Measurements from ENCODE around the gene GADL1. TPM values are rescaled to one million over a fixed set of nuclear protein-coding genes. Genes with fewer than 3 reads are reported as not detected.

GADL1 gene
- polyA plus RNA-seq, 2 donors, result 0.04 to 0.06 TPM

DNA sequence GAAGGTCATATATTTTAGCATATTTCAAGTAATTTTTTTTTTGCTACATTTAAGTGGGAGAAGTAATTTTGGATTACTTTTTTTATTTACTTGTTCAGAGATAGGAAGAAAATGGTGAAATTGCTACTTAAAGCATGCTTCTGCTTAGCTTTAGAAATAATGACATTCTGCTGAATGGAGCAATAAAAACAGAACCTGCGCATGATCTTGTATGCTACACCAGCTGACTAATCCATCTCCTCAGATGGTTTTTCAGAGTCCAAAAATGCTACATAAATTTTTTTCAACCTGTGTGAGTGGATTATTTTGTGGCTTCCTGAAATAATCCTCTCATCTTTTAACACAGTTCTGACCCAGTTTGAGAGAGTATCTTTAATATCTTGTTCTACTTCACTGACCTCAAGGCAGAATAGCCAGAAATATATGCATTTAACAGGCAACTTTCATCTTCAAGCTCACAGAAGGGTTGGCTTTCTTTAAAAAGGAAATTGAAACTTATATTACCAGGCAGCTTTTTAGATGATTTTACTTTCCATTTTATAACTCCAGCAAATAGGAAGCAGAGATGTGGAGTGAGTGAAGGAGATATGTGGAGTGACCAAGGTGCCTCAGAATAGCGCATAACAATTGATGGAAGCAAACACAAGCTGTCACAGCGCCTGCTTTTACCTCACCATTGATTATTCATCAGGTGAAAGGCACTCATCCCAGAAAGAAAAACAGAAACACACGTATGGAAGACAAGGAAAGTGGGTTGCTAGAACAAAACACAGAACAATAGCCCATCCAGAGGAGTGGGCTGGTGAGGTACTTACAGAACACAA lies 151.5 kb downstream of the GADL1 start:
- 86 to 88% methylated on average over 4 of the region's 4 CpGs for WGBS, 2 donors
- Histone ChIP-seq H3K27me3 (ENCODE audit: control insufficient read depth in 1 of 2, insufficient read depth in 2 of 2, low read length in 2 of 2) (no peaks in the 10 kb centered on the region), H3K4me1 (ENCODE audit: control insufficient read depth in 2 of 2, insufficient read depth in 2 of 2, low read length in 1 of 2) (no peaks in the 10 kb centered on the region), H3K27ac (ENCODE audit: low read depth in 2 of 2, low read length in 1 of 2) (no peak overlapping the region), H3K36me3 (ENCODE audit: control insufficient read depth in 2 of 2, insufficient read depth in 2 of 2, low read length in 1 of 2) (no peaks in the 10 kb centered on the region), H3K9me3 (ENCODE audit: control insufficient read depth in 2 of 2, insufficient read depth in 1 of 2, low read depth in 1 of 2, low read length in 1 of 2) (no peaks in the 10 kb centered on the region), H3K4me3 (ENCODE audit: low read depth in 1 of 2, low read length in 2 of 2) (no peak overlapping the region)

DNA sequence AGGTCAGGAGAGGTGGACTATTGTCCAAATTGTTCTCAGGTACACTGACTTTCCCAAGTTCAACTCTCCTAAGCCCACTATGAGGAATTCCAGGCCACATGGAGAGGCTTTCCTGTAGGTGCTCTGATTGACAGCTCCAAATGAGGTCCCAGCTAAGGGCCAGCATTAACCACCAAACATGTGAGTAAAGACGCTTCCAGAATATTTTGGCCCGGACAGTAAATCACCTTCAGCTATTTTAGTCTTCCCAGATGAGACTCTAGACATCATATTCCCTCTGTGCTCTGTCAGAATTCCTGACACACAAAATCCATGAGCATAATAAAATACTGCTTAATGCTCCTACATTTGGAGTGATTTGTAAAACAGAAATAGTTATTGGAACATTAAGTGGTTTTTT lies 152.6 kb downstream of the GADL1 start:
- H3K4me3 ChIP-seq (ENCODE audit: low read depth in 1 of 2, low read length in 2 of 2), result no peak overlapping the region
- H3K9me3 ChIP-seq (ENCODE audit: control insufficient read depth in 2 of 2, insufficient read depth in 1 of 2, low read depth in 1 of 2, low read length in 1 of 2), result no peaks in the 10 kb centered on the region
- no peaks in the 10 kb centered on the region for H3K36me3 ChIP-seq (ENCODE audit: control insufficient read depth in 2 of 2, insufficient read depth in 2 of 2, low read length in 1 of 2)
- no peaks in the 10 kb centered on the region for H3K27me3 ChIP-seq (ENCODE audit: control insufficient read depth in 1 of 2, insufficient read depth in 2 of 2, low read length in 2 of 2)
- 87 to 88% methylated on average over 2 of the region's 2 CpGs for WGBS, 2 donors
- no peaks in the 10 kb centered on the region for H3K4me1 ChIP-seq (ENCODE audit: control insufficient read depth in 2 of 2, insufficient read depth in 2 of 2, low read length in 1 of 2)
- H3K27ac ChIP-seq (ENCODE audit: low read depth in 2 of 2, low read length in 1 of 2), result no peak overlapping the region

DNA sequence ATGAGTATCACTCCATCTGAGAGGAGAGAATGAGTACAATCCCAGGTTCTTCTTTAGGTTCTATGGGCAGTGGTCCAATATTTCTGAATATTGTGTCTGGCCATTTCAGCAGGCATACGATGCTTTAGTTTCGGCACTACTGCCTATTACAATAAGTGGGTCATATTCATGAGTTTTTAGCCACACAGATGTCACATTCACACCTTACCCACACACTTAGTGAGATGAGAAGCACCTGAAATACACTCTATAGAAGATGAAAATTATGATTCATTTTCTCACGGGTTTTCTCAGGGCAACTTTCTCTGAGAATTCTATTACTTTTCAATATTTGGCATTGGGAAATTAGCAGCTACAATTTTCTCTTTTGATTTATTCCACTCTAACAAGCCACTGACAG lies 155.9 kb downstream of the GADL1 start:
- no peak overlapping the region for H3K4me3 ChIP-seq (ENCODE audit: low read depth in 1 of 2, low read length in 2 of 2)
- H3K27me3 ChIP-seq (ENCODE audit: control insufficient read depth in 1 of 2, insufficient read depth in 2 of 2, low read length in 2 of 2), result no peaks in the 10 kb centered on the region
- H3K4me1 ChIP-seq (ENCODE audit: control insufficient read depth in 2 of 2, insufficient read depth in 2 of 2, low read length in 1 of 2), result no peaks in the 10 kb centered on the region
- no peaks in the 10 kb centered on the region for H3K36me3 ChIP-seq (ENCODE audit: control insufficient read depth in 2 of 2, insufficient read depth in 2 of 2, low read length in 1 of 2)
- H3K9me3 ChIP-seq (ENCODE audit: control insufficient read depth in 2 of 2, insufficient read depth in 1 of 2, low read depth in 1 of 2, low read length in 1 of 2), result no peaks in the 10 kb centered on the region
- 90% methylated on average over 3 of the region's 3 CpGs for WGBS, 2 donors
- H3K27ac ChIP-seq (ENCODE audit: low read depth in 2 of 2, low read length in 1 of 2), result no peak overlapping the region

GRCh38 chr3:30737743-30738499 lies 156.5 kb downstream of the GADL1 start:
- Histone ChIP-seq H3K4me1 (ENCODE audit: control insufficient read depth in 2 of 2, insufficient read depth in 2 of 2, low read length in 1 of 2) (no peaks in the 10 kb centered on the region), H3K9me3 (ENCODE audit: control insufficient read depth in 2 of 2, insufficient read depth in 1 of 2, low read depth in 1 of 2, low read length in 1 of 2) (no peaks in the 10 kb centered on the region), H3K36me3 (ENCODE audit: control insufficient read depth in 2 of 2, insufficient read depth in 2 of 2, low read length in 1 of 2) (no peaks in the 10 kb centered on the region), H3K4me3 (ENCODE audit: low read depth in 1 of 2, low read length in 2 of 2) (no peak overlapping the region), H3K27ac (ENCODE audit: low read depth in 2 of 2, low read length in 1 of 2) (no peak overlapping the region), H3K27me3 (ENCODE audit: control insufficient read depth in 1 of 2, insufficient read depth in 2 of 2, low read length in 2 of 2) (no peaks in the 10 kb centered on the region)
- WGBS, 2 donors, result 70 to 74% methylated on average over 3 of the region's 3 CpGs

GRCh38 chr3:30733696-30734095 lies 160.8 kb downstream of the GADL1 start:
- no peak overlapping the region for H3K4me3 ChIP-seq (ENCODE audit: low read depth in 1 of 2, low read length in 2 of 2)
- 64 to 75% methylated on average over 2 of the region's 2 CpGs for WGBS, 2 donors
- H3K9me3 ChIP-seq (ENCODE audit: control insufficient read depth in 2 of 2, insufficient read depth in 1 of 2, low read depth in 1 of 2, low read length in 1 of 2), result no peaks in the 10 kb centered on the region
- H3K27me3 ChIP-seq (ENCODE audit: control insufficient read depth in 1 of 2, insufficient read depth in 2 of 2, low read length in 2 of 2), result no peaks in the 10 kb centered on the region
- no peak overlapping the region for H3K27ac ChIP-seq (ENCODE audit: low read depth in 2 of 2, low read length in 1 of 2)
- H3K4me1 ChIP-seq (ENCODE audit: control insufficient read depth in 2 of 2, insufficient read depth in 2 of 2, low read length in 1 of 2), result no peaks in the 10 kb centered on the region
- H3K36me3 ChIP-seq (ENCODE audit: control insufficient read depth in 2 of 2, insufficient read depth in 2 of 2, low read length in 1 of 2), result no peaks in the 10 kb centered on the region

DNA sequence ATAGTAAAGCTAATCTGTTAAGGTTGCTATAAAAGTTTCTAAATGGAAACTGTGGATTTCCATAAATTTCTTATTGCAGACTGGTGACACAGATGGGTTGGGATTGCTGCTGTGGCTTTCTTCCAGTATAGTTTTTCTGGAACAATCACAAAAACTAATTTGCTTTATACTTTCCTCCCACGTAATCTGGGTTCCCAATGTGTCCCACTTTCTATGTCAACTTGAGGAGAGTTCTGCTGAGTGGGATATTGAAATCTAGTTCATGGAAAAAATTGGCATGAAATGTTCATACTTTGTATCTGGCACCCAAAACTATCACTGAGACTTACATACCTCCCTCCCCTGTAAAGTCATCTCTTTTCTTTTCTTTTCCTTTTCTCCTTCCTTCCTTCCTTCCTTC lies 161.3 kb downstream of the GADL1 start:
- no peak overlapping the region for H3K4me3 ChIP-seq (ENCODE audit: low read depth in 1 of 2, low read length in 2 of 2)
- no peaks in the 10 kb centered on the region for H3K4me1 ChIP-seq (ENCODE audit: control insufficient read depth in 2 of 2, insufficient read depth in 2 of 2, low read length in 1 of 2)
- no peaks in the 10 kb centered on the region for H3K36me3 ChIP-seq (ENCODE audit: control insufficient read depth in 2 of 2, insufficient read depth in 2 of 2, low read length in 1 of 2)
- no peak overlapping the region for H3K27ac ChIP-seq (ENCODE audit: low read depth in 2 of 2, low read length in 1 of 2)
- WGBS, 2 donors, result 80 to 84% methylated on average over 1 of the region's 1 CpG
- H3K9me3 ChIP-seq (ENCODE audit: control insufficient read depth in 2 of 2, insufficient read depth in 1 of 2, low read depth in 1 of 2, low read length in 1 of 2), result no peaks in the 10 kb centered on the region
- H3K27me3 ChIP-seq (ENCODE audit: control insufficient read depth in 1 of 2, insufficient read depth in 2 of 2, low read length in 2 of 2), result no peaks in the 10 kb centered on the region

DNA sequence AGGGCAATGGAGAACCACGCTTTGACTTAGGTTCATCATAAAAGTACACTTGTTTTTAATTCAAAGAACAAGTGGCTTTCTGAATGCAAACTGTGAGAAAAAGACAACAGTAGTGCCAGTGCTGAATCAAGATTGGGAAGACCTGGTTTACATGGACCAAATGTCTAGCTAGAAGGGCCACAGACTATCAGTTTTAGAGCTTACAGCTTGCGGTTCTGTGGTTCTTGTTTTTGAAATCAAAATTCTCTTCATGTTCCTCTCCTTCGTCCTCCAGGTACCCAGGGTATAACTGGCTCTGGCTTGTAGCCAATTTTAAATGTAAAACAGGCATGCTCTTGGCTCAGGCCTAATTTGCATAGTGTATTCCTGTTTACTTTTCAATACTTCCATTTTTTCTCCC lies 163.5 kb downstream of the GADL1 start:
- H3K36me3 ChIP-seq (ENCODE audit: control insufficient read depth in 2 of 2, insufficient read depth in 2 of 2, low read length in 1 of 2), result no peaks in the 10 kb centered on the region
- WGBS, 2 donors, result 82 to 89% methylated on average over 3 of the region's 3 CpGs

GRCh38 chr3:30729936-30730335 lies 164.5 kb downstream of the GADL1 start:
- Histone ChIP-seq H3K4me1 (ENCODE audit: control insufficient read depth in 2 of 2, insufficient read depth in 2 of 2, low read length in 1 of 2) (no peaks in the 10 kb centered on the region), H3K27me3 (ENCODE audit: control insufficient read depth in 1 of 2, insufficient read depth in 2 of 2, low read length in 2 of 2) (no peaks in the 10 kb centered on the region), H3K9me3 (ENCODE audit: control insufficient read depth in 2 of 2, insufficient read depth in 1 of 2, low read depth in 1 of 2, low read length in 1 of 2) (no peaks in the 10 kb centered on the region), H3K4me3 (ENCODE audit: low read depth in 1 of 2, low read length in 2 of 2) (no peak overlapping the region), H3K36me3 (ENCODE audit: control insufficient read depth in 2 of 2, insufficient read depth in 2 of 2, low read length in 1 of 2) (no peaks in the 10 kb centered on the region), H3K27ac (ENCODE audit: low read depth in 2 of 2, low read length in 1 of 2) (no peak overlapping the region)

More for the DNA sequence above, 163.5 kb downstream of the GADL1 start:
- Histone ChIP-seq H3K9me3 (ENCODE audit: control insufficient read depth in 2 of 2, insufficient read depth in 1 of 2, low read depth in 1 of 2, low read length in 1 of 2) (no peaks in the 10 kb centered on the region), H3K4me1 (ENCODE audit: control insufficient read depth in 2 of 2, insufficient read depth in 2 of 2, low read length in 1 of 2) (no peaks in the 10 kb centered on the region), H3K27ac (ENCODE audit: low read depth in 2 of 2, low read length in 1 of 2) (no peak overlapping the region), H3K27me3 (ENCODE audit: control insufficient read depth in 1 of 2, insufficient read depth in 2 of 2, low read length in 2 of 2) (no peaks in the 10 kb centered on the region), H3K4me3 (ENCODE audit: low read depth in 1 of 2, low read length in 2 of 2) (no peak overlapping the region)

- Histone ChIP-seq H3K4me1 (ENCODE audit: control insufficient read depth in 2 of 2, insufficient read depth in 2 of 2, low read length in 1 of 2) (no peaks in the 10 kb centered on the region), H3K4me3 (ENCODE audit: low read depth in 1 of 2, low read length in 2 of 2) (no peak overlapping the region), H3K9me3 (ENCODE audit: control insufficient read depth in 2 of 2, insufficient read depth in 1 of 2, low read depth in 1 of 2, low read length in 1 of 2) (no peaks in the 10 kb centered on the region), H3K36me3 (ENCODE audit: control insufficient read depth in 2 of 2, insufficient read depth in 2 of 2, low read length in 1 of 2) (no peaks in the 10 kb centered on the region), H3K27me3 (ENCODE audit: control insufficient read depth in 1 of 2, insufficient read depth in 2 of 2, low read length in 2 of 2) (no peaks in the 10 kb centered on the region), H3K27ac (ENCODE audit: low read depth in 2 of 2, low read length in 1 of 2) (no peak overlapping the region)
- 87 to 94% methylated on average over 2 of the region's 2 CpGs for WGBS, 2 donors
Observed at GRCh38 chr3:30729512-30729911, 164.9 kb downstream of the GADL1 start.

GRCh38 chr3:30728143-30728542 lies 166.3 kb downstream of the GADL1 start:
- no peaks in the 10 kb centered on the region for H3K9me3 ChIP-seq (ENCODE audit: control insufficient read depth in 2 of 2, insufficient read depth in 1 of 2, low read depth in 1 of 2, low read length in 1 of 2)
- no peak overlapping the region for H3K27ac ChIP-seq (ENCODE audit: low read depth in 2 of 2, low read length in 1 of 2)
- no peaks in the 10 kb centered on the region for H3K4me1 ChIP-seq (ENCODE audit: control insufficient read depth in 2 of 2, insufficient read depth in 2 of 2, low read length in 1 of 2)
- no peak overlapping the region for H3K4me3 ChIP-seq (ENCODE audit: low read depth in 1 of 2, low read length in 2 of 2)
- WGBS, 2 donors, result 97 to 100% methylated on average over 4 of the region's 4 CpGs
- no peaks in the 10 kb centered on the region for H3K27me3 ChIP-seq (ENCODE audit: control insufficient read depth in 1 of 2, insufficient read depth in 2 of 2, low read length in 2 of 2)
- no peaks in the 10 kb centered on the region for H3K36me3 ChIP-seq (ENCODE audit: control insufficient read depth in 2 of 2, insufficient read depth in 2 of 2, low read length in 1 of 2)

All from esophagus (tissue), 2 donors.